Epithelial cell of esophagus (primary cell): ENCODE results near the gene RPL26.
A peak's percentile ranks its signal among the peaks of the same experiment; 100 is the strongest.

Experiments
- DNase-seq: peaks from one replicate; pipeline ENCODE4 v3.0.0; 2010; ENCODE audit warnings: low read depth
- H3K4me3 ChIP-seq: 2 replicates; pipeline ENCODE4 v1.5.1; 2011; ENCODE audit warnings: mild to moderate bottlenecking, low read length, control low read depth
- CTCF ChIP-seq: IDR thresholded peaks from 2 replicates; pipeline ENCODE4 v1.5.1; 2011; ENCODE audit warnings: low read depth, mild to moderate bottlenecking, low read length, control low read depth, inconsistent platforms; ENCODE audit not compliant: insufficient read depth; ENCODE audit errors: missing control alignments

RPL26 gene

DNA sequence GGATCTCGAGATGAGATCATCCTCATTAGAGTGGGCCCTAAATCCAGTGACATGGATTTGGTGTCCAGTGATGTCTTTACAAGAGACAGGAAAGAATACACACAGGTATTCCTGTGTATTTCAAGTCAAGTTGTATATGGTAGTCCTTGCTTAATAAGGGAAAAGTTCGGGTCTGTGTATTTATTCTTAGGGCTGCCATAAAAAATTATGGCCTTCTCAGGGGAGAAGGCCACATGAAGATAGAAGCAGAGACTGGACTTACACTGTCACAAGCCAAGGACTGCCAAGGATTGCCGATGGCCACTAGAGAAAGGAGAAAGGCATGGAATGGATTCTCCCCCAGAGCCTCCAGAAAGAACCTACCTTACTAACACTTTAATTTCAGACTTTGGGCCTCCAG lies 14.8 kb downstream of the RPL26 start:
- no peak overlapping the region for H3K4me3 ChIP-seq
- TF ChIP-seq CTCF, result no peak
- DNase-seq, result no peak

DNA sequence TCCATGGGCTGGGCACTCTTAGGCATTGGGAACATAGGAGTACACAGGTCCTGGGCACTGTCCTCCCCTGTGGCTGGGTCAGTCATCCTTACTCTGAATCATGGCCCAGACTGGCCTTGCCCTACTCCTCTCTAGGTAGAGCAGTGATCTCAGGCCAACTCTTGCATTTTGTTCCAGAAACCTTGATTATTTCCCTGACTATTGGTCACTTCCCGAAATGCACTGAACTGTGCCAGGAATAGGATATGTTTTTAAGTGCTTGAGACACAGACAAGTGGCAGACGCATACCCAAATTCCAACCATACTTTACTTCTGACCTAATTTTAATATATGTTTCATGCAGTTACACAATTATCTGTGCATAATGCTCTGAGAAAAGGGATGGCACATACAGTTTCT lies 16.8 kb downstream of the RPL26 start:
- TF ChIP-seq CTCF, result no peak

DNA sequence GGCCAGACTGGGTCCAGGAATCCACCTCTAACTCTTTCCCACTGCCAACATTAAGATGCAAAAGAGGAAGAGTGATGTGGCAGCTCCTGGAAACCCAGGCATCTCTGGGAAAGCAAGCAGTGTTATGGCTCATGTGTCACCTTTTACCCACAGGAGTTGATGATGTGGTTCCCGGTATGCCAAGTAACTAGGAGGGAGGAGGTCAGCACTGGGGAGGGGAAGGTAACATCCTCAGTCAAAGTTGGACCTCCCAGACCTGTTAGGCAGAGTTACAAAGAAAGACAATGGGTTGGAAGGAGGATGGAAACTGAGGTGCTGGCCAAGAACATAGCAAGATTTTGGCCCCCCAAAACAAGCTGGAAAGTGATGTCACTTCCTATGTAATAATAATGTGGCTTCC lies 17.9 kb downstream of the RPL26 start:
- H3K4me3 ChIP-seq, result no peak overlapping the region
- no peak for TF ChIP-seq CTCF
- peak; percentile 50 for DNase-seq

More for the DNA sequence above, 16.8 kb downstream of the RPL26 start:
- peak; percentile 58 for DNase-seq
- no peak overlapping the region for H3K4me3 ChIP-seq

DNA sequence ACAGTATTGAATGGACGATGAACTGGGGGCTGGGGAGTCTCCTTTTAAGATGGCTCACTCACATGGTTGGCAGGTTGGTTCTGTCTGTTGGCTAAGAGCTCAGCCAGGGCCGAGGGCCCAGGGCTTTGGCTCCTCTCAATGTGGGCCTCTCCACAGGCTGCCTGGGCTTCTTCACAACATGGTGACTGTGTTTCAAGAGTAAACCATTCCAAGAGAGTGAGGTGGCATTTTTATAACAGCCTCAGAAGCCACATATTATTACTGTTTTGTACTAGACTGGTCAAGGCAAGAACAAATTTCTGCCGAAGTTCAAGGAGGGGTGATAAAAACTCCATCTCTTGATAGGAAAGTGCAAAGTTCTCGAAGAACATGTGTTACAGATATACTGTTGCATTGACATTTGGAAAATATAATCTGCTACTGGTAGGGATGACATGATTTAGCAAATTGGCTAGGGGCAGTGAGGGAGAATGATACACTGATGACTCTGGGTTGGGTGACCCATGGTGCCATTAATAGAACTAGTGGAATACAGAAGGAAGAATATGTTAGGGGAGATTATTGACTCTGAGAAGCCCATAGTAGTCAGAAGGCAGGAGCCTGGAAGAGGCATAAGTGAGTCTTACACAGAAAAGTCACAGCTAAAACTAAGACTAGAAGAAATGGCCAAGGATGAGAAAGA lies 20.2 kb downstream of the RPL26 start:
- H3K4me3 ChIP-seq, result no peak overlapping the region
- TF ChIP-seq CTCF, result no peak
- DNase-seq, result no peak

GRCh38 chr17:8360751-8361150 lies 22.2 kb downstream of the RPL26 start:
- DNase-seq, result no peak
- TF ChIP-seq CTCF, result no peak
- H3K4me3 ChIP-seq, result no peak overlapping the region

GRCh38 chr17:8360260-8360659 lies 22.7 kb downstream of the RPL26 start:
- no peak overlapping the region for H3K4me3 ChIP-seq
- no peak for TF ChIP-seq CTCF
- DNase-seq, result no peak

- TF ChIP-seq CTCF, result no peak
- H3K4me3 ChIP-seq, result no peak overlapping the region
- DNase-seq, result peak; percentile 84
Measured at GRCh38 chr17:8359769-8360168, 23.2 kb downstream of the RPL26 start.
